ENCODE results near the gene TPX2.

TPX2 gene

GRCh38 chr20:31781945-31782344, 42.9 kb downstream of the TPX2 start:
- no peak overlapping the region for H3K4me3 ChIP-seq (ENCODE audit: low read length)
- DNase-seq (ENCODE audit: low read depth), result no peak
- TF ChIP-seq CTCF (conservative IDR thresholded peaks at IDR 0.05; ENCODE audit: low read depth, low read length), result no peak

DNA sequence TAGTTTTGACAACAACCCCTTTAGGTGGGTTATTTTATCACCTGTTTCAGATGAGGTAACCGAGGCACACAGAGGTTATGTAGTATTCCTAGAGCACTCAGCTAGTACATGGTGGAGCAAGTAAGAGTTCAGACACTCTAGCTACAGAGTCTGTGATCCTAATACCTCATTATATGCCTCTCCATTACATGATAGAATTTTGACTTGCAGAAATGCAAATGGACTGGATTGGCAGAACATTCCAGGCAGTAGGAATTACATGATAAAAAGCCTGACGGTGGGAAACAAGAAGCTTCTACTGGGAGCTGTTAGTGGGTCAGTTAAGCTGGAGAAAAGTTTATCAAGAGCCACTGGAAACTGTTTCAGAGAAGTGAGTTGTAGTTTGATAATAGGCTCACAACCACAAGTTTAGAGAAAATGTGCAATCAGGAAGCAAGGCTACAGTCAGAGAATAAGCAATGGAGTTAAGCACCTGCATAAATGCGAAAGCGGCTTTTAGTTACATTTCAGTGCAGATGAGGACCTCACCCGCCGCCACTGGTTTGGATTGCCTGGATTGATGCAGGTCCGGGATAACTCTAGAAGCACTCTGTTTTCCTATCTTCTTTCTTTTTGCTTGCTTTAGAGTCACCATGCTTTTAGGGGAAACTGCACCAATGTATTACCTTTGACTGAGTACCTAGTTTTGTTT, 45.4 kb downstream of the TPX2 start:
- DNase-seq (ENCODE audit: low read depth), result no peak
- no peak for TF ChIP-seq CTCF (conservative IDR thresholded peaks at IDR 0.05; ENCODE audit: low read depth, low read length)
- no peak overlapping the region for H3K4me3 ChIP-seq (ENCODE audit: low read length)

DNA sequence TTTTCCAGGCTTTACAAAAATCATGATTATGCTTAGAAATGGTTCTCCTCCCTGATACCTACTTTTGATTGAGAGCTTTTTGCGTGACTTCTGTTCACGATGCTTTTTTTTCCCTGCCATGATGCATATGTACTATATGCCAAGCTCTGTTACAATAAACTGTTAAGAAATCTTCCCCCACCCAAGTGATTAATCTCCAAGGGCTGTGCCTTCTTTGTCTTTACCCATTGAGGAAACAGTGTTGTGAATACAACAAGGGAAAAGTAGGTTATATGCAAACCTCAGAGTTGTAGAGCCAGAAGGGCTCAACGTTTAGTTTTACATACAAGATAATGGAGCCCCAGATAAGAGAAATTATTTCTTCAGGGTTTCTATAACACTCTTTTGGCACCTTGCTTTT, 46.0 kb downstream of the TPX2 start:
- DNase-seq (ENCODE audit: low read depth), result no peak
- H3K4me3 ChIP-seq (ENCODE audit: low read length), result no peak overlapping the region
- TF ChIP-seq CTCF (conservative IDR thresholded peaks at IDR 0.05; ENCODE audit: low read depth, low read length), result no peak

DNA sequence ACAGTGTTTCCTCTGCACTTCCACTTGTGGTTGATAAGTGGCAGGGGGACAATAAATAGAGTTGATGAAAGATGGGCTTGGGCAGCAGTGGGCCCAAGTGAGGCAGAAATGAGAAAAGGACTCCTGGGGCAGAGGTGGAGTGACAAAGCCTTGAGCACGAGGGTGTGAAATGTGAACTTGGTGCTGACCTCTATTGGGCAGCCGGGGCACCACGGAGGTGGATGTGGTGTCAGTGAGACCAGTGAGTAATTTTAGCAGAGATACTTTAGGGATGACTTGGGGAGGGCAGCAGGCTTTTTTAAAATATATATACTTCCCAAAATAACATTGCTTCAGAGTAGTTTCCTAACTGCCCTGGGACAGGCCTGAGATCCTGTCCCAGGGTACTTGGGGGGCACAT, 49.5 kb downstream of the TPX2 start:
- DNase-seq (ENCODE audit: low read depth), result no peak
- TF ChIP-seq CTCF (conservative IDR thresholded peaks at IDR 0.05; ENCODE audit: low read depth, low read length), result peak; percentile 12
- no peak overlapping the region for H3K4me3 ChIP-seq (ENCODE audit: low read length)

- TF ChIP-seq CTCF (conservative IDR thresholded peaks at IDR 0.05; ENCODE audit: low read depth, low read length), result no peak
- no peak overlapping the region for H3K4me3 ChIP-seq (ENCODE audit: low read length)
- no peak for DNase-seq (ENCODE audit: low read depth)
Observed at GRCh38 chr20:31790401-31790800, 51.3 kb downstream of the TPX2 start.

DNA sequence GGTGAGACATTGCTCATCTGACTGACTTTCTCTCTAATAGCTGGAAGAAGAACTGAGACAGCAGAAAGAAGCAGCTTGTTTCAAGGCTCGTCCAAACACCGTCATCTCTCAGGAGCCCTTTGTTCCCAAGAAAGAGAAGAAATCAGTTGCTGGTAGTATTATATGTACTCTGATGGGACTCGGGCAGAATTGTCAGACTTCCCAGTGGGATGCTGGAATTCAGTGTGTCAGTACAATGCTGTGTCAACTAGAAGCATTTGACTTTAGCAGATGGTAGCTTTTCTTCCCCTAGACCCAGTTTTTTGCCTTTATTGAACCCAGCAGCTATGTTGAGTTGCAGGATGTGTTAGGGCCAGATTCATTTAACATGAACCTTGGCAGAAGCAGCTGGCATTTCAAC, 58.3 kb downstream of the TPX2 start:
- no peak overlapping the region for H3K4me3 ChIP-seq (ENCODE audit: low read length)
- TF ChIP-seq CTCF (conservative IDR thresholded peaks at IDR 0.05; ENCODE audit: low read depth, low read length), result no peak
- DNase-seq (ENCODE audit: low read depth), result no peak

DNA sequence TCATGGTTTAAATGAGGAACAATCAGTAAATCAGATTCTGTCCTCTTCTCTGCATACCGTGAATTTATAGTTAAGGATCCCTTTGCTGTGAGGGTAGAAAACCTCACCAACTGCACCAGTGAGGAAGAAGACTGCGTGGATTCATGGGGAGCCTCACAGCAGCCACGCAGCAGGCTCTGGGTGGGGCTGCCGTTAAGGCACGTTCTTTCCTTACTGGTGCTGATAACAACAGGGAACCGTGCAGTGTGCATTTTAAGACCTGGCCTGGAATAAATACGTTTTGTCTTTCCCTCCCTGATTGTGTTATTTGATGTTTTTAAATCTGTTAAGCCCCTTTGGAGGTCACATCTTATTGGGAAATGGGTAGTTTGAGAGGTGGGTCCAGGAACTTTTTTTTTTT, 62.4 kb downstream of the TPX2 start:
- DNase-seq (ENCODE audit: low read depth), result no peak
- TF ChIP-seq CTCF (conservative IDR thresholded peaks at IDR 0.05; ENCODE audit: low read depth, low read length), result no peak
- no peak overlapping the region for H3K4me3 ChIP-seq (ENCODE audit: low read length)

Data from retinal pigment epithelial cell (primary cell).